Stimulated activated CD8-positive, alpha-beta memory T cell treated with anti-CD3 and anti-CD28 coated beads, Interleukin-12 subunit alpha, Interleukin-12 subunit beta, amount 100 ng/mL, for 4 hours (primary cell): Measurements from ENCODE around the gene FBXL16.
A peak's percentile ranks its signal among the peaks of the same experiment; 100 is the strongest.
"Not testable (repeated sequence)": the region's sequence is repeated elsewhere in the genome, so short reads cannot be mapped to it uniquely, and the experiment has no call there.

Source experiments
- DNase-seq: peaks from one replicate; pipeline ENCODE4 v3.0.0-alpha.2; 2020; ENCODE audit warnings: low read depth

Gene FBXL16

GRCh38 chr16:709566-710499, 4.2 kb upstream of the FBXL16 start:
- DNase-seq: no peak

GRCh38 chr16:708959-709358, 3.4 kb upstream of the FBXL16 start:
- no peak for DNase-seq

- DNase-seq: no peak
These were observed 2.4 kb upstream of the FBXL16 start for GRCh38 chr16:708019-708418.

- DNase-seq: no peak
These were observed 1.5 kb upstream of the FBXL16 start for GRCh38 chr16:707062-707538.

- DNase-seq: no peak
These were observed 824 bp upstream of the FBXL16 start for GRCh38 chr16:706189-707061.

GRCh38 chr16:704552-705380, 835 bp downstream of the FBXL16 start:
- DNase-seq: no peak

- no peak for DNase-seq
These were observed 1.6 kb downstream of the FBXL16 start for GRCh38 chr16:704047-704446.

GRCh38 chr16:703406-703805, 2.2 kb downstream of the FBXL16 start:
- no peak for DNase-seq

GRCh38 chr16:702341-702740, 3.3 kb downstream of the FBXL16 start:
- no peak for DNase-seq

- no peak for DNase-seq
These were observed 4.7 kb downstream of the FBXL16 start for GRCh38 chr16:700684-701584.

GRCh38 chr16:698911-699671, 6.5 kb downstream of the FBXL16 start:
- DNase-seq: no peak

GRCh38 chr16:695355-696089, 10.1 kb downstream of the FBXL16 start:
- peak; percentile 51 for DNase-seq

GRCh38 chr16:694863-695354, 10.7 kb downstream of the FBXL16 start:
- DNase-seq: no peak

GRCh38 chr16:694187-694862, 11.3 kb downstream of the FBXL16 start:
- DNase-seq: no peak

- no peak for DNase-seq
These were observed 11.8 kb downstream of the FBXL16 start for GRCh38 chr16:693766-694165.

GRCh38 chr16:693364-693763, 12.2 kb downstream of the FBXL16 start:
- DNase-seq: no peak

- no peak for DNase-seq
These were observed 13.1 kb downstream of the FBXL16 start for GRCh38 chr16:692356-693108.

- not testable (repeated sequence) for DNase-seq
These were observed 14.4 kb downstream of the FBXL16 start for GRCh38 chr16:691242-691641.
